Subcutaneous abdominal adipose tissue (tissue), 5 donors: ENCODE data around the gene CDH3.

ENCODE experiments used
- H3K27ac ChIP-seq: one replicate; pipeline ENCODE4 v1.7.0; 2013; ENCODE audit warnings: low read depth, mild to moderate bottlenecking, inconsistent platforms, low read length, moderate library complexity
- H3K27me3 ChIP-seq, 5 donors: one replicate each; pipeline ENCODE4 v1.7.0; 2013; ENCODE audit warnings: low read length in 5 of 5, inconsistent platforms in 1 of 5; ENCODE audit not compliant: control insufficient read depth in 5 of 5, insufficient read depth in 4 of 5
- H3K36me3 ChIP-seq, 5 donors: one replicate each; pipeline ENCODE4 v1.7.0; 2013; ENCODE audit warnings: low read length in 5 of 5; ENCODE audit not compliant: control insufficient read depth in 5 of 5, insufficient read depth in 5 of 5
- H3K4me1 ChIP-seq, 5 donors: one replicate each; pipeline ENCODE4 v1.7.0; 2013; ENCODE audit warnings: low read length in 5 of 5, mild to moderate bottlenecking in 3 of 5, moderate library complexity in 1 of 5; ENCODE audit not compliant: control insufficient read depth in 5 of 5, insufficient read depth in 5 of 5
- H3K4me3 ChIP-seq, 5 donors: one replicate each; pipeline ENCODE4 v1.7.0; 2013; ENCODE audit warnings: low read length in 5 of 5, low read depth in 1 of 5
- H3K9ac ChIP-seq, 5 donors: one replicate each; pipeline ENCODE4 v1.7.0; 2013; ENCODE audit warnings: low read length in 5 of 5, mild to moderate bottlenecking in 4 of 5, moderate library complexity in 3 of 5
- H3K9me3 ChIP-seq, 5 donors: one replicate each; pipeline ENCODE4 v1.7.0; 2013; ENCODE audit warnings: low read length in 5 of 5; ENCODE audit not compliant: control insufficient read depth in 5 of 5
- donor health status: healthy.
- donor health status: healthy.
- donor health status: healthy.
- donor health status: healthy.
- donor health status: healthy.

The CDH3 gene

GRCh38 chr16:68695575-68695974 lies 50.5 kb downstream of the CDH3 start:
- H3K4me1 ChIP-seq, result no peaks in the 10 kb centered on the region
- H3K9ac ChIP-seq, result no peak overlapping the region

GRCh38 chr16:68696514-68696913 lies 51.4 kb downstream of the CDH3 start:
- H3K27me3 ChIP-seq, result peaks cover 0 to 3% (median 0%) of the 10 kb centered on the region in 5 donors
- H3K27ac ChIP-seq, result no peak overlapping the region
- H3K4me1 ChIP-seq, result no peaks in the 10 kb centered on the region
- H3K9ac ChIP-seq, result no peak overlapping the region
- no peaks in the 10 kb centered on the region for H3K9me3 ChIP-seq
- no peak overlapping the region for H3K4me3 ChIP-seq
- no peaks in the 10 kb centered on the region for H3K36me3 ChIP-seq

More at GRCh38 chr16:68695575-68695974, 50.5 kb downstream of the CDH3 start:
- no peaks in the 10 kb centered on the region for H3K9me3 ChIP-seq
- H3K27me3 ChIP-seq, result peaks cover 0 to 3% (median 0%) of the 10 kb centered on the region in 5 donors
- no peak overlapping the region for H3K27ac ChIP-seq
- H3K36me3 ChIP-seq, result no peaks in the 10 kb centered on the region
- no peak overlapping the region for H3K4me3 ChIP-seq

- Histone ChIP-seq H3K9ac (no peak overlapping the region), H3K9me3 (no peaks in the 10 kb centered on the region), H3K4me3 (no peak overlapping the region), H3K36me3 (no peaks in the 10 kb centered on the region), H3K27ac (no peak overlapping the region), H3K4me1 (no peaks in the 10 kb centered on the region), H3K27me3 (peaks cover 0 to 3% (median 0%) of the 10 kb centered on the region in 5 donors)
These were observed 53.0 kb downstream of the CDH3 start for GRCh38 chr16:68698091-68698490.

DNA sequence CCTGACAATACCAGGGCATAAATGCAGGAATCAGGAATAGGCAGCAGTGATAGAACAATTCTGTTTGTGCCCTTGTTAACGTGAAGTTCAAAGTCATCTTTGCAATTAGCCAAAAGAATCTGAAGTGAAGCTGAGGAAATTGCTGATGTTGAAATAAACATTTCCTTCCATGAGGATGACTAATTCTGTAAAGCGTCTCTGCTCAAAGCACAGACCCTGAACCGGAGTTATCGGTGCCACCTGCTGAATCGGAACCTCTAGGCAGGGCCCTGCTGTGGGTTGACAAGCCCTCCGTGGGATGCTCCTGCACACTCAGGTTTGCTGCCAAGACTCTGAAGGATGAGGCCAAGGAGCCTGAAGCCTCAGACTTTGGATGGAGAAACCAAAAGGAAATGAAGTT lies 55.0 kb downstream of the CDH3 start:
- no peaks in the 10 kb centered on the region for H3K36me3 ChIP-seq
- no peak overlapping the region for H3K9ac ChIP-seq
- no peak overlapping the region for H3K27ac ChIP-seq
- H3K4me3 ChIP-seq, result no peak overlapping the region
- peaks cover 0 to 2% (median 0%) of the 10 kb centered on the region in 5 donors for H3K27me3 ChIP-seq
- H3K9me3 ChIP-seq, result no peaks in the 10 kb centered on the region
- H3K4me1 ChIP-seq, result no peaks in the 10 kb centered on the region

- Histone ChIP-seq H3K9ac (no peak overlapping the region), H3K27ac (no peak overlapping the region), H3K27me3 (peaks cover 0 to 3% (median 0%) of the 10 kb centered on the region in 5 donors), H3K4me1 (no peaks in the 10 kb centered on the region), H3K9me3 (no peaks in the 10 kb centered on the region), H3K4me3 (no peak overlapping the region), H3K36me3 (no peaks in the 10 kb centered on the region)
These were observed 55.7 kb downstream of the CDH3 start for GRCh38 chr16:68700831-68701230.

GRCh38 chr16:68704232-68704867 lies 59.2 kb downstream of the CDH3 start:
- H3K9ac ChIP-seq, result no peak overlapping the region
- no peaks in the 10 kb centered on the region for H3K4me1 ChIP-seq
- H3K36me3 ChIP-seq, result no peaks in the 10 kb centered on the region
- H3K4me3 ChIP-seq, result no peak overlapping the region
- H3K27ac ChIP-seq, result no peak overlapping the region
- H3K27me3 ChIP-seq, result peaks cover 0 to 3% (median 0%) of the 10 kb centered on the region in 5 donors
- H3K9me3 ChIP-seq, result no peaks in the 10 kb centered on the region

DNA sequence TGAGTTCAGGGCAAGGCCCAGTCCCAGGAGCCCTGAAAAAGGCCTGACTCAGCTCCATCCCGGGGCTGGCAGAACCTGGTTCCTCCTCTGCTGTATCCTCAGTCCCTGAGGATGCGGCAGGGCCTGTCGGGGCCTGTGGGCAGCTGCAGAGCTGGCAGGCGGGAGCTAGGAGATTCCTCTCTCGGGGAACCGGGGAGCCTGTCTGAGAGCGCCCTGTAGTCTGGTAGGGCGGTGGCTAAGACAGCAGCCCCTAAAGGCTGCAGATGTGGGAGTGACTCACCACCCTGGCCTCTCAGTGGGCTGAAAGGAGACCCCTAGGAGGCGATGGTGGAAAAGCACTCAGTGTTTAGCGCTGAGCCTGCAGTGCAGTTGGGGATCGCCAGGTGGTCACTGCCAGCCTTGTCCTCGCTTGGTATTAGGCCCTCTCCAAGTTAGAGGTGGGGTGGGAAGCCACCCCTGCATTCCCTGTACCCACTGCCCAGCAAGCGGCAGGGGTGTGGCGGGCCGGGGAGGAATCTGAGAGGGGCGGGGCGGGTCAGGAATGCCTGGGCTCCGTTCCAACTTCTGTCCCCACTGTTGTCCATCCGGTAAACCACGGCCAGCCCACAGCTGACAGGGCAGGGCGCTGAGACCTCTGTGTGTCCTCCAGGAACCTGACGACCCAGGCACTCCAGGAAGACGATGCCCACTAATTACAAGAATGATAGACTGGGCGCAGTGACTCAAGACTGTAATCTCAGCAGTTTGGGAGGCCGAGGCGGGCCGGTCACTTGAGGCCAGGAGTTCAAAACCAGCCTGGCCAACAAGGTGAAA lies 62.4 kb downstream of the CDH3 start:
- Histone ChIP-seq H3K4me3 (no peak overlapping the region), H3K9me3 (no peaks in the 10 kb centered on the region), H3K9ac (no peak overlapping the region), H3K4me1 (peaks cover 0 to 7% (median 2%) of the 10 kb centered on the region in 5 donors), H3K27ac (no peak overlapping the region), H3K36me3 (no peaks in the 10 kb centered on the region), H3K27me3 (peaks cover 6 to 16% (median 14%) of the 10 kb centered on the region in 5 donors)

DNA sequence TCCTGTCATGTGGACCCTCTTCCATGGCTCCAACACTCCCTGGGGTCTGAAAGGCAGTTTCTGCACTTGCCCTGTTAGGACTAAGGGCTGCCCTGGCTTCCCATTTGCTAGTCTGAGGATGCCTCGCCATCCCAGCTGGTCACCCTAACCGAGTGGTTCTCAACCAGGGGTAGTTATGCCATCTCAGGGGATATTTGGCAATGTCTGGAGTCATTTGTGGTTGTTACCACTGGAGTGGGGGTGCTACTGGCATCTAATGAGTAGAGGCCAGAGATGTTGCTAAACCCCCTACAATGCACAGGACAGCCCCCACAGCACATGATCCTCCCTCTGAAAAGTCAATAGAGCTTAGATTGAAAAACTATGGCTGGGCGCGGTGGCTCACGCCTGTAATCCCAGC lies 65.1 kb downstream of the CDH3 start:
- peaks cover 6 to 19% (median 16%) of the 10 kb centered on the region in 5 donors for H3K27me3 ChIP-seq

DNA sequence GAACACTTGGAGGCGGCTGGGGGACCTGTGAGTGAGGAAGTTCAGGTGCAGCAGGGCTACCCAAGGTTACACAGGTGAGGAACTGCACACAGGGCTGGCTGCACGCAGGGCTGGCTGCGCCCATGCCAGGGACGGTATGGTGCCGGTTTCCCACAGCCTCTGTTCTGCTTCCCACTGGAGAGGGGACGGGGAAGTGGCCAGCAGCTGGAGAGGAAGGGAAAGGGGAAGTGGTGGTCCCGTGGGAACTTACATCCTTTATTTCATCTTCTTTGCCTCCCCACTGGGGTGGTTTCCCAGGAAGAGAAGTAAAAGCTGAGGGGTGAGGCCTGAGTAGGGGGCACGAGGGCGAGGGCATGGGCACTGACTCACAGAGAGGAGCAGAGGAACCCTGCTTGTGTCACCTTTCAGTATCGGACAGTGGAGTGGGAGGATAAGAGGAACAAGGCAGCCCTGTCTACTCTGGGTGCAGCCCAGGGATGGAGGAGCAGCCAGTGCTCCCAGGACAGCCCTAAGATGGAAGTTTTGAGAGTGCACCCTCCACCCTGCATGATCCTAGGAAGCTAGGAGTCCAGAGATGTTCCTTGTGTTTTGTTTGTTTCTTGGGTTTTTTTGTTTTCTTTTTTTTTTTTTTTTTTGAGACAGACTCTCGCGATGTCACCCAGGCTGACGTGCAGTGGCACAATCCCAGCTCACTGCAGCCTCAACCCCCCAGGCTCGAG lies 66.5 kb downstream of the CDH3 start:
- no peak overlapping the region for H3K9ac ChIP-seq
- H3K4me3 ChIP-seq, result no peak overlapping the region
- H3K27me3 ChIP-seq, result peaks cover 6 to 19% (median 16%) of the 10 kb centered on the region in 5 donors
- H3K4me1 ChIP-seq, result peaks cover 0 to 7% (median 2%) of the 10 kb centered on the region in 5 donors
- H3K36me3 ChIP-seq, result no peaks in the 10 kb centered on the region
- no peaks in the 10 kb centered on the region for H3K9me3 ChIP-seq
- H3K27ac ChIP-seq, result no peak overlapping the region

More for the DNA sequence above, 65.1 kb downstream of the CDH3 start:
- no peak overlapping the region for H3K4me3 ChIP-seq
- H3K9ac ChIP-seq, result no peak overlapping the region
- no peaks in the 10 kb centered on the region for H3K36me3 ChIP-seq
- H3K27ac ChIP-seq, result no peak overlapping the region
- peaks cover 0 to 7% (median 2%) of the 10 kb centered on the region in 5 donors for H3K4me1 ChIP-seq
- no peaks in the 10 kb centered on the region for H3K9me3 ChIP-seq

DNA sequence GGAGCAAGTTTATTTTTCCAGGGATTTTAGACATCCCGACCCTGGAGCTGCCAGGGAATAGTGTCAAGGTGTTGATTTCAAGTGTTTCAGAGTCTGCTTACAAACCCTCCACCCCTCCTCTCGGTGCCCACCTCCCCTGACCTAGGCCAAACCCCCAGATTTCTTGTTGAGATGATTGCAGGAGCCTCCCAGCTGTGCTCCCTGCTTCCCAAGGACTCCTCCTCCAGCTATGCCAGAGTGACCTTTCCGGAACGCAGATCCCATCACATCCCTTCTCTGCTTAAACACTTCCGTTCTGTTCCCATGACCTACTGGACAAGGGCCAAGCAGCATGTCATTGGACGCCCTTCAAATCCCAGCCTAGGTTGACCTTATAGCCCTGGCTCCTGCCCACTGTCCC lies 68.3 kb downstream of the CDH3 start:
- Histone ChIP-seq H3K9ac (no peak overlapping the region), H3K4me3 (no peak overlapping the region), H3K9me3 (peaks cover 0 to 4% (median 0%) of the 10 kb centered on the region in 5 donors), H3K27me3 (peaks cover 6 to 19% (median 16%) of the 10 kb centered on the region in 5 donors), H3K36me3 (no peaks in the 10 kb centered on the region), H3K27ac (no peak overlapping the region), H3K4me1 (peaks cover 0 to 7% (median 2%) of the 10 kb centered on the region in 5 donors)
